Measurements from ENCODE around the gene HOXA4.

The HOXA4 gene

GRCh38 chr7:27106901-27107240 is 23.7 kb downstream of the HOXA4 start:
- no peak overlapping the region for H2AFZ ChIP-seq (ENCODE audit: low read depth, low read length, severe bottlenecking)
- H3K36me3 ChIP-seq (ENCODE audit: low read length): no peaks in the 10 kb centered on the region
- no peaks in the 10 kb centered on the region for H4K20me1 ChIP-seq (ENCODE audit: low read depth, low read length)
- H3K9me2 ChIP-seq (replicated peaks; ENCODE audit: insufficient read depth, low read length): no peaks in the 10 kb centered on the region
- H3F3A ChIP-seq (ENCODE audit: insufficient read depth): no peaks in the 10 kb centered on the region
- H3K9me3 ChIP-seq (ENCODE audit: insufficient read depth, low read length): no peaks in the 10 kb centered on the region
- no peak overlapping the region for H3K27ac ChIP-seq (ENCODE audit: low read depth, low read length)
- H3K79me2 ChIP-seq (ENCODE audit: insufficient read depth, low read length): no peaks in the 10 kb centered on the region
- H3K4me2 ChIP-seq (ENCODE audit: low read depth, low read length, poor library complexity, severe bottlenecking): no peak overlapping the region
- H3K4me3 ChIP-seq (ENCODE audit: insufficient read depth, low read length, poor library complexity, severe bottlenecking): no peak overlapping the region
- H3K27me3 ChIP-seq (ENCODE audit: low read length): no peaks in the 10 kb centered on the region
- no peak for TF ChIP-seq EZH2phosphoT487 (conservative IDR thresholded peaks at IDR 0.05; ENCODE audit: low read length)
- TF ChIP-seq CTCF (IDR thresholded peaks at IDR 0.05; ENCODE audit: insufficient read depth, low read length, poor library complexity, severe bottlenecking): no peak
- no peak overlapping the region for H3K9ac ChIP-seq (ENCODE audit: low read length)

- TF ChIP-seq CTCF (IDR thresholded peaks at IDR 0.05; ENCODE audit: insufficient read depth, low read length, poor library complexity, severe bottlenecking) (no peak), EZH2phosphoT487 (conservative IDR thresholded peaks at IDR 0.05; ENCODE audit: low read length) (no peak)
- Histone ChIP-seq H3K9ac (ENCODE audit: low read length) (no peak overlapping the region), H3K79me2 (ENCODE audit: insufficient read depth, low read length) (no peaks in the 10 kb centered on the region), H4K20me1 (ENCODE audit: low read depth, low read length) (no peaks in the 10 kb centered on the region), H3K36me3 (ENCODE audit: low read length) (no peaks in the 10 kb centered on the region), H3K4me2 (ENCODE audit: low read depth, low read length, poor library complexity, severe bottlenecking) (no peak overlapping the region), H3K9me2 (replicated peaks; ENCODE audit: insufficient read depth, low read length) (no peaks in the 10 kb centered on the region), H3K27me3 (ENCODE audit: low read length) (no peaks in the 10 kb centered on the region), H3K9me3 (ENCODE audit: insufficient read depth, low read length) (no peaks in the 10 kb centered on the region), H3K4me3 (ENCODE audit: insufficient read depth, low read length, poor library complexity, severe bottlenecking) (no peak overlapping the region), H3K27ac (ENCODE audit: low read depth, low read length) (no peak overlapping the region), H2AFZ (ENCODE audit: low read depth, low read length, severe bottlenecking) (no peak overlapping the region), H3F3A (ENCODE audit: insufficient read depth) (no peaks in the 10 kb centered on the region)
Observed at GRCh38 chr7:27106181-27106900, 24.2 kb downstream of the HOXA4 start.

GRCh38 chr7:27105301-27106031 is 25.1 kb downstream of the HOXA4 start:
- Histone ChIP-seq H3K9ac (ENCODE audit: low read length) (no peak overlapping the region), H4K20me1 (ENCODE audit: low read depth, low read length) (no peaks in the 10 kb centered on the region), H3K4me3 (ENCODE audit: insufficient read depth, low read length, poor library complexity, severe bottlenecking) (no peak overlapping the region), H2AFZ (ENCODE audit: low read depth, low read length, severe bottlenecking) (no peak overlapping the region), H3K36me3 (ENCODE audit: low read length) (no peaks in the 10 kb centered on the region), H3K9me3 (ENCODE audit: insufficient read depth, low read length) (no peaks in the 10 kb centered on the region), H3F3A (ENCODE audit: insufficient read depth) (no peaks in the 10 kb centered on the region; the same call in 1 of the 2 replicates), H3K9me2 (replicated peaks; ENCODE audit: insufficient read depth, low read length) (no peaks in the 10 kb centered on the region), H3K79me2 (ENCODE audit: insufficient read depth, low read length) (no peaks in the 10 kb centered on the region), H3K4me2 (ENCODE audit: low read depth, low read length, poor library complexity, severe bottlenecking) (no peak overlapping the region), H3K27ac (ENCODE audit: low read depth, low read length) (no peak overlapping the region), H3K27me3 (ENCODE audit: low read length) (no peaks in the 10 kb centered on the region)
- no peak for TF ChIP-seq EZH2phosphoT487 (conservative IDR thresholded peaks at IDR 0.05; ENCODE audit: low read length)
- TF ChIP-seq CTCF (IDR thresholded peaks at IDR 0.05; ENCODE audit: insufficient read depth, low read length, poor library complexity, severe bottlenecking): no peak

Measured in SU-DHL-6 (cell line).